Naive thymus-derived CD8-positive, alpha-beta T cell (primary cell): ENCODE measurements around the gene DUSP6. TPM values are rescaled to one million over a fixed set of nuclear protein-coding genes. Genes with fewer than 3 reads are reported as not detected.
"Not testable (repeated sequence)": the region's sequence is repeated elsewhere in the genome, so short reads cannot be mapped to it uniquely, and the experiment has no call there.

Source experiments
- ATAC-seq, 2 donors: fragments of 150-1000 bp; cut with Tn5 transposase in 1 of 2; sonication (Bioruptor Pico), chemical (Tn5 transposase) in 1 of 2; 1 replicate in 1 of 2; 2 replicates in 1 of 2; pipeline ENCODE4 v1.10.0; 2021; ENCODE audit warnings: mild to moderate bottlenecking in 2 of 2, moderate library complexity in 2 of 2
- POLR2A ChIA-PET: fragments of 350-600 bp; sonication (Branson Sonifier 250); formaldehyde crosslinking; loops from one replicate; lab custom pipeline; 2021; ENCODE audit warnings: antibody characterized with exemption; lab: Charles Lee
- DNase-seq, 10 donors: peaks; one replicate each; pipeline versions ENCODE4 v3.0.0 to v3.0.0-alpha.2; 2020 to 2022
- H3K27ac Mint-ChIP-seq, 10 donors: one replicate each; pipeline ENCODE4 v1.8.0; 2020 to 2022; ENCODE audit warnings: mild to moderate bottlenecking in 10 of 10, mixed read lengths in 10 of 10, moderate library complexity in 4 of 10, inconsistent platforms in 1 of 10
- H3K27me3 Mint-ChIP-seq, 5 donors: one replicate each; pipeline ENCODE4 v1.8.0; 2021 to 2022; ENCODE audit warnings: mixed read lengths in 5 of 5
- H3K36me3 Mint-ChIP-seq, 3 donors: one replicate each; pipeline ENCODE4 v1.8.0; 2020 to 2022; ENCODE audit warnings: mixed read lengths in 3 of 3, mild to moderate bottlenecking in 2 of 3, inconsistent platforms in 1 of 3
- H3K4me1 Mint-ChIP-seq, 4 donors: one replicate each; pipeline ENCODE4 v1.8.0; 2021 to 2022; ENCODE audit warnings: mixed read lengths in 4 of 4
- H3K4me3 Mint-ChIP-seq, 10 donors: one replicate each; pipeline ENCODE4 v1.8.0; 2020 to 2022; ENCODE audit warnings: mild to moderate bottlenecking in 10 of 10, mixed read lengths in 10 of 10, moderate library complexity in 6 of 10, inconsistent platforms in 1 of 10
- H3K9me3 Mint-ChIP-seq, 9 donors: one replicate each; pipeline ENCODE4 v1.8.0; 2020 to 2022; ENCODE audit warnings: mixed read lengths in 9 of 9, mild to moderate bottlenecking in 3 of 9, inconsistent platforms in 1 of 9, moderate library complexity in 1 of 9
- polyA plus RNA-seq, 3 donors: library from polyadenylated mRNA; unstranded; fragments of 300-500 nt; fragmentation: Illumina TruSeq; gene quantifications; one replicate each; pipeline ENCODE4 v1.2.3, GENCODE V29; 2021
- total RNA-seq, 8 experiments: library from RNA in 2 of 8; stranded (reverse) in 2 of 8; gene quantifications; one replicate each; pipeline ENCODE4 v1.2.3 and lab custom pipeline; 2021 to 2026

Gene DUSP6
- total and polyA plus RNA-seq, 5 experiments from 2014 or later, result 0.57 to 2.1 (median 1.1) TPM

DNA sequence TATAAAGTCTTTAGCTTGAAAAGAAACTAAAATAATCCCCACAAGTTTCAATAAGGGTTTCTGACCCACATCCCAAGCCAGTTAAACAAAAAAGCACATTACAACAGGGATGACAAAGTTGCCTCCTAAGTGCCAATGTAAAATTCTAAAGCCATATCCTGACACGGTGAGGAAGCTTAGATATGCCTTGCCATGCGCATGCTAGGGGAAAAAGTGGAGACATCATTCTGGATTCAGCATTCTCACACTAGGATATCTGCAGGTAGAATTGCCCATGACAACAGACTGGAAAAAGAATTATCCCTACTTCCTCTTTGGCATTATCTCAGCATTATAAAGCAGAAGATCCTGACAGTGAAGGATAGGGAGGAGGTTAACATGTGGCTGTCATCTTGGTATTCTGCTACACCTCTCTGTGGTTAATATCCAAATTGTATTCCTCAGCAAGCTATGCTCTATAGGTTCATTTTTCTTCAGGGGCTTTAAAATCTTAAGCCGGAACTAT is 4.9 kb downstream of the DUSP6 start:
- Mint-ChIP-seq H3K27me3 (peaks cover 0 to 25% (median 6%) of the 10 kb centered on the region in 5 donors), H3K9me3 (no peaks in the 10 kb centered on the region), H3K27ac (no peak overlapping the region), H3K36me3 (no peaks in the 10 kb centered on the region), H3K4me1 (peaks cover 27 to 65% (median 43%) of the 10 kb centered on the region in 4 donors), H3K4me3 (peak overlapping the region in 1 of 10 donors; percentile 5)
- ATAC-seq (no peak), DNase-seq (no peak)
- POLR2A ChIA-PET, result interaction anchor here (1.2 kb wide), 1 partner anchor 222 kb away, joined by 3 read pairs; no protein-coding TSS in a partner anchor

DNA sequence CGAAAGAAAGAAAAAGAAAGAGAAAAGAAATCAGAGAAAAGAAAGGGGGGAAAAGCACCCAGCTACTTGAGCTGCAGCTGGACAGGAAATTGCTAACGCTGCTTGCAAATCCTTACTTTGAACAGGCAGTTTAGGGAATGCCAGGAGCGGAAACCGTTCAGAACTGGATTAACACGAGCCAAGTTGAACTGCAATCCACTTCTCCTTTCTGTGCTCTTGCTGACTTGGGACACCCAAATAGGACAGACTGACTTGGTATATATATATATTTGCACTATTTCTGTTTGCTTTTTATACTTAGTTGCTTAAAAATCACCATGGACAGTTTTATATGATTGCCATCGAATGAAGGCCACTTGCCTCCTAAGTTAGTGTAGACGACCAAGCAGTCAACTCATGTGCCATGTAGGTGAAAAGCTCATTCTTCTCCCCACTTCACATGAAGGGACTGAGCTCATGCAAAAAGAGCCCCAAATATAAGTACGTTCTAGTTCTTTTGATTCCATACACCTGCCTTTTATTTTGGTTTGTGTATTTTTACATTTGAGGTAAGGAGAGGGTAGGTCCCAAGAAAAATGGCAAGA is 5.5 kb downstream of the DUSP6 start:
- Mint-ChIP-seq H3K27me3 (peaks cover 0 to 25% (median 6%) of the 10 kb centered on the region in 5 donors), H3K9me3 (no peaks in the 10 kb centered on the region), H3K36me3 (no peaks in the 10 kb centered on the region), H3K4me3 (peak overlapping the region in 9 of 10 donors; percentile 16 to 79 (median 53)), H3K4me1 (peaks cover 22 to 63% (median 38%) of the 10 kb centered on the region in 4 donors), H3K27ac (peak overlapping the region in 2 of 10 donors; percentile 0 to 5)
- DNase-seq (no peak), ATAC-seq (no peak)
- POLR2A ChIA-PET, result interaction anchor here (1.2 kb wide), 1 partner anchor 222 kb away, joined by 3 read pairs; no protein-coding TSS in a partner anchor

DNA sequence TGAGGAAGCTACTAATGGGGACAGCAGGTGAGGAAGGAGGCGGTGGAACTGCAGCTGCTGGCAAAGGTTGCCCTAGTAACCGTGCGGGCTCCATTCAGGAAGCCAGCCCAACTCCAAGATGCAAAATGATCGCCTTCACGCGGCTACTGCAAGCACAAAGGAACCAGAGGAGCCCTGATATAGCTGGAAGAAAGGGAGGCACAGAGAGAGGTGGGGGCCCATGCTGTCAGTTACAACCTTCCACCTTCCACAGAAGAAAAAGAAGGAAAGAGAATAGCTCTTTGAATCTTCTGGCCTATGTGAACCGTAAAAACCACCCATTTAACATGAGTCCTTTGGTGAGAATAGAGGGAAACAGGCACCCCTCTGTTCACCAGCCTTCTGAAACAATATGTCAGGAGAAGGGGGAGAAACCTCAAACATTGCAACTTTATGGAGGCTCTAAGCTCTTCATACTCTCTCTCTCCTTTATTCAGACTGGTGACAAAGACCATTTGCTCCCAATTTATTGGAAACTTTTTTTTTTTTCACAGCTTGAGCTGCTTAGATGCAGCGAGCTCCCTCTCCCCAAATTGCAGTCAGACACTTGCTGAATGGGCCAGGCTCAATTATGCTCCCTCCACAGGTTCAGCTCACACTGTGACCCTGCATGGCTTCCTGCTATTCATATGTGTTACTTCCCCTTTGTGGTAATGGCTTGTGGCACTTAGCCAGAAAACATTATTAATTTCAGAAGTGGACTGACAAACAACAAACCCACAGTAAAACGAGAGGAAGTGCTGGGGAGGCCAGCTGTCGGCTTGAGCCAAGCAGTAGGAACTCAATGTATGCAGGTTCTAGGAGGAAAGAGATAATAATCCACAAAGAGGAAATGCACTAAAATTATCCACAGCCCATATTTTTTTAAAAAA is 6.2 kb downstream of the DUSP6 start:
- POLR2A ChIA-PET, result interaction anchor here (0.7 kb wide), 1 partner anchor 44 kb away, joined by 3 read pairs; no protein-coding TSS in a partner anchor
- H3K36me3 Mint-ChIP-seq, result no peaks in the 10 kb centered on the region

DNA sequence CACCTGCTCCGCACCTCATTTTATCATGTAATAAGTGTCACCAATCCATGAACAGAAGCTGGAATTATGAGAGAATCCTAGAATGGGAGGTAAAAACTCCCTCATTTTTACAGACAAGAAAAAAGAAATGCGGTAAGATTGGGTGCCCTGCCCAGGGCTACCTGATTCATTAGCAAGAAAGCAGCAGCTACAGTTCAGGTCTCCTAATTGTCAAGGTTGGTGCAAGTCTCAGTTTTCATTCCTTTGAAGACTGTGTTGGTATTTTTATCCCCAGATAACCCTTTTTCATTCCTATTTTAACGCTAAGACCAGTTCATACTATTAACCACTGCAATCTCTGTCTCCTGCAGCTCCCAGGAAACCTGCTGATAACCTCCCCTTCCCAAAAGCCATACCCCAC is 6.9 kb downstream of the DUSP6 start:
- no peak overlapping the region for H3K27ac Mint-ChIP-seq
- ATAC-seq (no peak), DNase-seq (no peak)
- no peaks in the 10 kb centered on the region for H3K9me3 Mint-ChIP-seq
- H3K4me1 Mint-ChIP-seq, result peaks cover 12 to 56% (median 27%) of the 10 kb centered on the region in 4 donors
- POLR2A ChIA-PET, result no interaction called here
- H3K27me3 Mint-ChIP-seq, result peaks cover 0 to 25% (median 4%) of the 10 kb centered on the region in 5 donors
- H3K4me3 Mint-ChIP-seq, result peak overlapping the region in 1 of 10 donors; percentile 13
- no peaks in the 10 kb centered on the region for H3K36me3 Mint-ChIP-seq

More for the DNA sequence above, 6.2 kb downstream of the DUSP6 start:
- H3K27ac Mint-ChIP-seq, result peak overlapping the region in 2 of 10 donors; percentile 0 to 5
- H3K4me3 Mint-ChIP-seq, result peak overlapping the region; percentile 15 to 79 (median 51)
- peaks cover 19 to 63% (median 34%) of the 10 kb centered on the region in 4 donors for H3K4me1 Mint-ChIP-seq
- ATAC-seq, result peak; percentile 43 to 56
- peak in 3 of 10 donors; percentile 14 to 47 (median 36) for DNase-seq
- no peaks in the 10 kb centered on the region for H3K9me3 Mint-ChIP-seq
- peaks cover 0 to 25% (median 6%) of the 10 kb centered on the region in 5 donors for H3K27me3 Mint-ChIP-seq

DNA sequence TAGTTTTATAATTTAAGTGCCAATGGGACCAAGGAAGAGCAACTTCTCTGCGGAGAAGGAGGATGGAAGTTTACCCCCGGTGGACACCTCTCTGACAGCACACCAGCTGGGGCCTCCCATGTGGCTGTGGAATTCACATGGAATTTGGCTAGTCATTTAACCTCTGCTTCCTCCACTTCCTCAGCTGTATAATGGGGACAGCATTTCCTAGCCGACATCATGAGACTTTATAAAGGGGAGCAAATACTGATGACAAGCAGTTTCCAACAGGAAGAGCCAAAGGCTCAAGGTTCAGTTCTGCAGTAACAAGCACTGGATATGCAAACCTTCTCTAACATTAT is 7.5 kb downstream of the DUSP6 start:
- POLR2A ChIA-PET, result no interaction called here
- peak overlapping the region in 1 of 10 donors; percentile 63 for H3K27ac Mint-ChIP-seq
- peaks cover 11 to 50% (median 22%) of the 10 kb centered on the region in 4 donors for H3K4me1 Mint-ChIP-seq
- no peaks in the 10 kb centered on the region for H3K36me3 Mint-ChIP-seq
- DNase-seq, result no peak
- no peak for ATAC-seq
- no peak overlapping the region for H3K4me3 Mint-ChIP-seq
- no peaks in the 10 kb centered on the region for H3K9me3 Mint-ChIP-seq
- peaks cover 0 to 25% (median 4%) of the 10 kb centered on the region in 5 donors for H3K27me3 Mint-ChIP-seq

DNA sequence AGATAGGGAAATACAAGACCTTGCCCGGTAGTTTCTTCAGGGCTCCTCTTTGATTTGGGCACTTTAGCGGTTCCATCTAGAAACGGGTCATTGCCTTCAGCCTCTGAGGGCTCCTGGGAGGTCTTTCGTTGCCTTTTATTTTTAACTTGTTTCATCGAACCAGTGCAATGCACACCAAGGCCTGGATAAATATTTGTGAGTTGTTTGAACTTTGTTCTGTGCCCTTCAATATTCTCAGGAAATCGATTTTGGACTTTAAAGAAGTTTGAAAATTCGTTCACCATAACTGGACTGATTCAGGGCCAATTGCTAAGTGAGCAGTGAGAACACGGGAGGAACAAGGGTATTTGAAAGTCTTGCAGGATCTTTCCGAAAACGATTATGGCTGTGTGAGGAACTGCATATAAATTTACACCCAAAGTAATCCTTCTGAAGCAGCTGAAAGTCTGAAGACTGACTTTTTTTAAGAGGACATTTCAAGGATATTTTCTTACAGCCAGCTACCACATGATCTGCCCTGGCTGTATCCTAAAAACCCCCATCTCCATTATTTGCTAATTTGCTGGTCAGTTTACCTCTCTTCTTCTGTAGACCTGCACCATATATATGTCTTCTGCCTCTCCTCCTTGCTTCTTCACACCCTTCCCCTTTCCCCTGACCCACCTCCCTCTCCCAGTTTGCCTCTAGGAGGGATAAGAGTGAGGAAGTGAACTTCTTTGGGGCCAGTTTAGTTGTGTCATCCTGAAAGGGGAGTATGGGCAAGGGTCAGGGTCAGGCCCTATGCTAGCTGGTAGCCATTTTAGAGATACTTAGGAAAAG is 8.0 kb downstream of the DUSP6 start:
- DNase-seq (no peak), ATAC-seq (no peak)
- Mint-ChIP-seq H3K4me3 (no peak overlapping the region), H3K27me3 (peaks cover 0 to 25% (median 4%) of the 10 kb centered on the region in 5 donors), H3K4me1 (peaks cover 9 to 46% (median 20%) of the 10 kb centered on the region in 4 donors), H3K9me3 (no peaks in the 10 kb centered on the region), H3K36me3 (no peaks in the 10 kb centered on the region), H3K27ac (peak overlapping the region in 1 of 10 donors; percentile 63)
- POLR2A ChIA-PET, result no interaction called here

DNA sequence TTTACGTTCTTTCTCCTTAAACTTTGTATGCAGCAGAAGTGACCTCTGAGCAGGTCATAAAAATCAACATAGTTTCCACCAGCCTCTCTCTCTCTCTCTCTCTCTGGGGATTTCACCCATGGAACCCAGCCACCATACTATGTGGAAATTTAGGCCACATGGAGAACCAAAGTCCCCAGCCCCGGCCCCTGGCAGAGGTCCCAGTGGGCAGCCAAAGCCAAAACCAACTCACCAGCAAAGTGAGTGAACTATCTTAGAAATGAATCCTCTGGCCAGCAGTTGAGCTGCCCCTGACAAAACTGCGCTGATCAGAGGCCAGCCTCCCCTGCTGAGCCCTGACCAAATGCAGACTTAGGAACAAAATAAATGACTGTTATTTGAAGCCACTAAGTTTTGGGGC is 9.2 kb downstream of the DUSP6 start:
- no peak overlapping the region for H3K4me3 Mint-ChIP-seq
- POLR2A ChIA-PET, result no interaction called here
- no peaks in the 10 kb centered on the region for H3K36me3 Mint-ChIP-seq
- H3K4me1 Mint-ChIP-seq, result peaks cover 9 to 35% (median 20%) of the 10 kb centered on the region in 4 donors
- DNase-seq (no peak), ATAC-seq (no peak)
- no peaks in the 10 kb centered on the region for H3K9me3 Mint-ChIP-seq
- H3K27me3 Mint-ChIP-seq, result peaks cover 0 to 25% (median 4%) of the 10 kb centered on the region in 5 donors
- no peak overlapping the region for H3K27ac Mint-ChIP-seq

DNA sequence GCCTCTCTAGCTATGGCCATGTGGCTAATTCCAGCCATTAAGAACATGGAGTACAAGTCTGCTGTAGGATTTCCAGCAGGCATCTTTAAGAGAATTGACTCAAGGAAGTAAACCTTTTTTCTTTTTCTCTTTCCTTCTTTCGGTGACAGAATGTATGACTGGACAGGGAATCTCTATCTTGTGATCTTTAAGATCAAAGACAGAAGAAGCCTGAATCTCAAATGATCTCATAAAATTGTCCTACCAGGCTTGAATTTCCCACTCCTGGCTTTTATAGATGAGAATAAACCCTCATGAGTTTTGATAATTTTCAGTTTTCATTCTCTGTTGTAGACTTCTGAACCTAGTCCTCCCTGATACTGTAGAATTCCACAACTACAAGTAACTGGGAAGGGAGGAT is 11.4 kb downstream of the DUSP6 start:
- ATAC-seq, result no peak
- POLR2A ChIA-PET, result no interaction called here
- Mint-ChIP-seq H3K4me1 (peaks cover 2 to 16% (median 6%) of the 10 kb centered on the region in 4 donors), H3K36me3 (no peaks in the 10 kb centered on the region), H3K9me3 (no peaks in the 10 kb centered on the region), H3K4me3 (no peak overlapping the region), H3K27ac (no peak overlapping the region), H3K27me3 (peaks cover 0 to 25% (median 4%) of the 10 kb centered on the region in 5 donors)
- DNase-seq, result no peak

DNA sequence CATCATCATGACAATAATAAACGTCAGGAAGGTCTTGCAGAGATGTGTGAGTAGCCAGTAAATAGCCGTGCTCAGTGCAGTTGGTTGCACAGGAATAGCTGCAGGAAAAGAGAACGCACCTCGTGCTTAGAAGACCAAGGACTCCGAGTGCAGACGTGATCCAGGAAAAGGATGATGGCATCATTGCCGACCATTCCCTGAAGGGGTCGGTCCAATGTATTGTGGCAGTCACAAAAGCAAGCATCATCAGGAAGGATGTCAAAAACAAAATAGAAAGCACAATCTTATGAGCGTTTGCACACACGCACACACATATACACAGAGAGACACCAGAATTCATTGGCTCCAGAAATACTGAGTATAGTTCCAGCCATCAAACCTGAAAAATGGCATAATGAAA is 12.8 kb downstream of the DUSP6 start:
- POLR2A ChIA-PET, result no interaction called here
- H3K36me3 Mint-ChIP-seq, result no peaks in the 10 kb centered on the region
- ATAC-seq (no peak), DNase-seq (no peak)
- H3K27me3 Mint-ChIP-seq, result peaks cover 0 to 14% (median 4%) of the 10 kb centered on the region in 5 donors
- peaks cover 0 to 9% (median under 1%) of the 10 kb centered on the region in 4 donors for H3K4me1 Mint-ChIP-seq
- no peak overlapping the region for H3K4me3 Mint-ChIP-seq
- peak overlapping the region in 2 of 10 donors; percentile 21 to 36 for H3K27ac Mint-ChIP-seq
- H3K9me3 Mint-ChIP-seq, result no peaks in the 10 kb centered on the region

DNA sequence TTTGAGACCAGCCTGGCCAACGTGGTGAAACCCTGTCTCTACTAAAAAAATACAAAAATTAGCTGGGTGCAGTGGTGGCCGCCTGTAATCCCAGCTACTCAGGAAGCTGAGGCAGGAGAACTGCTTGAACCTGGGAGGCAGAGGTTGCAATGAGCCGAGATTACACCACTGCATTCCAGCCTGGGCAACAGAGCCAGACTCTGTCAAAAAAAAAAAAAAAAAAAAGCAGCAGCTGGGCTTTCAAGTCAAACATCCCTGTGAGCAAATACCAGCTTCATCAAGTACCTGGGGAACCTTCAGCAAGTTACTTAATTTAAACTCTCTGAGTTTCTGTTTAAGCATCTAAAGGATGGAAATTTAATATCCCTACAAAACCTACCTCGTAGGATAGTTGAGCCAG is 15.2 kb downstream of the DUSP6 start:
- peaks cover 7 to 25% (median 10%) of the 10 kb centered on the region in 4 donors for H3K4me1 Mint-ChIP-seq
- DNase-seq, H3K27ac Mint-ChIP-seq, ATAC-seq, H3K9me3 Mint-ChIP-seq, H3K27me3 Mint-ChIP-seq, H3K36me3 Mint-ChIP-seq, H3K4me3 Mint-ChIP-seq, POLR2A ChIA-PET: not testable (repeated sequence)

DNA sequence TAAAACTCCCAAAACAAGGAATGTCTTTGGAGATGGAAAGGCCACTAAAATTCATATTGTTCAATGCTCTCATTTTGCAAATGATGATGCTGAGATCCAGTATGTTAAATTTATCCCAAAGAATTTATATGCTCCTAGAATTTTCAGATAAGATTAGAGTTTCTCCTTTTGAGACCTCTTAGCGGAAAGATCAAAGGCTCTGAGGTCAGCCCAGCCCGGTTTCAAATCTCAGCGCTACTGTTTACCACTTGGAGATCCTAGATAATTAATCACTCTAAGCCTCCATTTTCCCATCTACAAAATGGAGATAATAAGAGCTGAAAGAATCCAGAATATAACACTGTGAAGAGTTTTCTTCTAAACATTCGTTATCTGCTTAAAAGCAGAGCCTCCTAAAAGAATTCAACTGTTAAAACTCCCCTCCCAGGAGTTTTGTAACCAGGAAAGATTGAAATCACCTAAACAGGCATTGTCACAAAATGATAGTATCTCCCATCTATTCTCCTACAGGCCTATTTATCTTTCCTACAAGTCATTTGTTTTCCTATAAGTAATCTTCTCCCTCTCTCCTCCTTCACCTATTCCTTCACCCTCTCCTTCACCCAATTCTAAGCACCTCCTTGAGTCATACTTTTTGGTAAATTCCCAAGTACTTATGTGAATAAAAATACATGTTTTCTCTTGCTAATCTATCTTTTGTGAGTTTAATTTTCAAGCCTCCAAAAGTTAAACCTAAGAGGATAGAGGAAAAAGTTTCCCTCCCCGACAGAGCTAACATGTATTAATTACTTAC is 16.7 kb downstream of the DUSP6 start:
- H3K27me3 Mint-ChIP-seq, result peaks cover 0 to 3% (median 0%) of the 10 kb centered on the region in 5 donors
- H3K4me1 Mint-ChIP-seq, result peaks cover 7 to 25% (median 10%) of the 10 kb centered on the region in 4 donors
- H3K27ac Mint-ChIP-seq, result no peak overlapping the region
- POLR2A ChIA-PET, result interaction anchor here (0.6 kb wide), 1 partner anchor 283 kb away, joined by 3 read pairs; no protein-coding TSS in a partner anchor
- DNase-seq (no peak), ATAC-seq (no peak)
- H3K4me3 Mint-ChIP-seq, result no peak overlapping the region
- H3K36me3 Mint-ChIP-seq, result peaks cover 0 to 6% (median 5%) of the 10 kb centered on the region in 3 donors
- H3K9me3 Mint-ChIP-seq, result peaks cover 1 to 14% (median 10%) of the 10 kb centered on the region in 9 donors
